ENCODE measurements around the gene BATF3. TPM values are rescaled to one million over a fixed set of nuclear protein-coding genes. Genes with fewer than 3 reads are reported as not detected.

BATF3 gene
- polyA plus RNA-seq, 2 of the 4 experiments (the other 2 are of a cell fraction), result 6.4 to 8.9 TPM

DNA sequence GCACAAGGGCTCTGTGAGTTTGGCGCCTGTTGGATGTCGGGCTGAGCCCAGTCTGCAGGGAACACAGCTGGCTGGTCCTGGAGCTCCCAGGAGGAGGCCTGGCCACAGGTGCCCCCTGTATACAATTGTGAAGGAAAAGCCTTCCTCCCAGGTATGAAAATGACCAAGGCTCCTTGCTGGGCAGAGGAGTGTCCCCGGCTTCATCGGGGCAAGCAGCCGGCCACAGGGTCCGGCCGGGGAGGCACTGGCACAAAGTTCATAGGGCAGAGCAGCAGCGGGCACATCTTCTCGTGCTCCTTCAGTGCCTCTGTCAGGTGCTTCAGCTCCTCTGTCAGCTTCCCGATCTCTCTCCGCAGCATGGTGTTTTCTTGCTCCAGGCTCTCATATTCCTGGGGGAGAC is 13.0 kb downstream of the BATF3 start (continued):
- TF ChIP-seq RFX5 (IDR thresholded peaks at IDR 0.05) (no peak), GATA3 (IDR thresholded peaks at IDR 0.05; ENCODE audit: borderline replicate concordance) (no peak)

DNA sequence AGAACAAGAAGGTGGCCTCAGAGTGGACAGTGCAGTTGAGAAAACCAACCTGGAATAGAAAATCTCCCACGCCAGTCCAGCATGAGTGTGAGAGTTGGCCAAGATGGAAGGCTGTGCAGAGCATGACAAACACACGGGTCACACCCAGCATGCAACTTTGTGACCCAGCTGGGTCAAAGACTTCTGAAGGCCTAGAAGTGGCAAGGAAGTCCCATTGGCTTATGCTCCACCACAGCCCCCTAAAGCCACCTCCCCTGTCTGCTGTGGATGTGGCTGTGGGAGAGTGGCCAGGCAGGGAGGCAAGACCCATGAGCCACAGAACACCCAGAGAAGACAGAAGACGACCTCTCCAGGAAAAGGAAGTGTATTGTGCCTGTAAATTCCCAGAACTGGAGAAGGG is 13.6 kb downstream of the BATF3 start:
- ChIA-PET CTCF (interaction anchor here (0.8 to 2.0 kb wide), 3 partner anchors 10 to 64 kb away, joined by 4 to 13 read pairs (median 9); no protein-coding TSS in a partner anchor), POLR2A (no interaction called here)
- ATAC-seq, result no peak
- no peak overlapping the region for H3K4me3 ChIP-seq
- FAIRE-seq, result no peak
- WGBS (ENCODE audit: missing lambda C conversion rate), result 74% methylated on average over 3 of the region's 3 CpGs
- H3K9me3 ChIP-seq, result no peaks in the 10 kb centered on the region
- H3K4me2 ChIP-seq, result no peak overlapping the region
- DNase-seq (ENCODE audit: low read depth in 1 of 2, low spot score in 1 of 2), result no peak
- H3K27ac ChIP-seq, result no peak overlapping the region
- no peak for TF ChIP-seq RNF2 (IDR thresholded peaks at IDR 0.05; ENCODE audit: borderline replicate concordance, low read depth)
- TF ChIP-seq, protein P1, sequence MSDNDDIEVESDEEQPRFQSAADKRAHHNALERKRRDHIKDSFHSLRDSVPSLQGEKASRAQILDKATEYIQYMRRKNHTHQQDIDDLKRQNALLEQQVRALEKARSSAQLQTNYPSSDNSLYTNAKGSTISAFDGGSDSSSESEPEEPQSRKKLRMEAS (IDR thresholded peaks at IDR 0.05), result no peak
- no peak for TF ChIP-seq MAZ (IDR thresholded peaks at IDR 0.05; ENCODE audit: borderline replicate concordance, low read depth, low read length)
- no peak for TF ChIP-seq EHF (CRISPR knock-in tag; IDR thresholded peaks at IDR 0.05)
- TF ChIP-seq BHLHE40 (IDR thresholded peaks at IDR 0.05; ENCODE audit: low read depth, low read length), result no peak
- TF ChIP-seq NPAS2 (CRISPR knock-in tag; IDR thresholded peaks at IDR 0.05; ENCODE audit: borderline replicate concordance), result no peak
- TF ChIP-seq JUN (IDR thresholded peaks at IDR 0.05), result no peak
- no peak for TF ChIP-seq CHD4 (IDR thresholded peaks at IDR 0.05; ENCODE audit: borderline replicate concordance)
- TF ChIP-seq TFCP2L1 (CRISPR knock-in tag; IDR thresholded peaks at IDR 0.05), result no peak
- no peak for TF ChIP-seq HOXA7 (CRISPR knock-in tag; IDR thresholded peaks at IDR 0.05)
- 0 out of 3 replicates have a peak, but pooled peaks cover 2% of the 10 kb centered on the region for H3K4me1 ChIP-seq

DNA sequence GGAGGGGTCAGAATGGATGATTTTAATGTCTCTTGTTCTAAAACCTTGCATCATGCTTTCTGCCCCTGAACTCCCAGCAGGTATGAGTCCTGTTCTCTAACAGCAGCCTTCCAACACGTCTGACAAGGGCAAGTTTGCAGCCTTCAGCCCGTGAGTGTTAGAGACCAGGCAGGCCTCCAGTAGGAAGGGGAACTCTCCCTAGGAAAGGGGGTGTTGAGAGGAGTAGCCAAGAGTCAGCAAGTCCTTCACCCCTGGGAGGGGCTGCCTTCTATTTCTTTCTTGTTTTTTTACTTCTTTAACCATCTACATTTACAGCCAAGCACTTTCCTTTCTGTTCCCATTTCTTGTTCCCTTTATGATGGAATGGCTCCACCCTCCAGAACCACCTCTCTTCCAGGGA is 14.2 kb downstream of the BATF3 start:
- H3K9me3 ChIP-seq, result no peaks in the 10 kb centered on the region
- 0 out of 3 replicates have a peak, but pooled peaks cover 6% of the 10 kb centered on the region for H3K4me1 ChIP-seq
- DNase-seq (ENCODE audit: low read depth in 1 of 2, low spot score in 1 of 2) (no peak), FAIRE-seq (no peak), ATAC-seq (no peak)
- H3K4me3 ChIP-seq, result no peak overlapping the region
- no peak overlapping the region for H3K27ac ChIP-seq
- TF ChIP-seq CEBPB (IDR thresholded peaks at IDR 0.05), result no peak
- no peak overlapping the region for H3K4me2 ChIP-seq
- CTCF ChIA-PET, result interaction anchor here (2.0 kb wide), 1 partner anchor 20 kb away, joined by 13 read pairs; no protein-coding TSS in a partner anchor
- 30% methylated on average over 2 of the region's 2 CpGs for whole genome bisulfite sequencing (ENCODE audit: missing lambda C conversion rate)
- POLR2A ChIA-PET, result no interaction called here

DNA sequence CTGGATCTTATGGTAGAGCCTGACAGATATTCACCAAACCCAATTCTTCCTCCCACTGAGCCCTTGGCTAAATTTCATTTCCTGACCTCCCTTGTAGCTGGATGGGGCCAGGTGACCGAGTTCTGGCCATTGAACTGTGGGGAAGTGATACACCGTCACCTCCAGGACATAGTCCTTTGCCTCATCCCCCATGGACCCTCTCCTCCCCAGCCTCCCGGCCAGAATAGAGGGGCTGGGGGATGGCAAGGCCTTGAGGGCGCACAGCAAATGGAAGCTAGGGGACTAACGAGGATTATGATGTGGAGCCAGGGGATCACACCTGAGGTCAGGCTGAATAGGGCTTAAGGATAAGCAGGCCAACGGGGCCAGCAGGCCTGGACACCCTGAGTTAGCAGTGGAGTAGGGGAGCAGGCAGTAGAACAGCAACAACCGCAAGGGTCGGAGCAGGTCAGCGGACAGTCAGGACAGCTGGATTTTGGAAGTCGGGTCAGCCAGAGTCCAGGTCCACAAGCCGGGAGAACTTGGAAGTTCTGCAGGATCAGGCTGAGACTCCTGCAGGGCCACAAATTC is 15.0 kb downstream of the BATF3 start:
- Histone ChIP-seq H3K4me1 (0 out of 3 replicates have a peak, but pooled peaks cover 6% of the 10 kb centered on the region), H3K9me3 (no peaks in the 10 kb centered on the region), H3K4me3 (no peak overlapping the region), H3K27ac (no peak overlapping the region), H3K4me2 (no peak overlapping the region)
- WGBS (ENCODE audit: missing lambda C conversion rate), result 87% methylated on average over 11 of the region's 11 CpGs
- ChIA-PET POLR2A (no interaction called here), CTCF (interaction anchor here (0.6 to 1.6 kb wide), 5 partner anchors 10 to 323 kb away, joined by 3 to 9 read pairs (median 5); partner anchors contain the start of gene BATF3)
- no peak for ATAC-seq
- DNase-seq (ENCODE audit: low read depth in 1 of 2, low spot score in 1 of 2), result no peak
- TF ChIP-seq ESRRA (IDR thresholded peaks at IDR 0.05; ENCODE audit: borderline replicate concordance, low read length), result no peak
- TF ChIP-seq, protein P2, sequence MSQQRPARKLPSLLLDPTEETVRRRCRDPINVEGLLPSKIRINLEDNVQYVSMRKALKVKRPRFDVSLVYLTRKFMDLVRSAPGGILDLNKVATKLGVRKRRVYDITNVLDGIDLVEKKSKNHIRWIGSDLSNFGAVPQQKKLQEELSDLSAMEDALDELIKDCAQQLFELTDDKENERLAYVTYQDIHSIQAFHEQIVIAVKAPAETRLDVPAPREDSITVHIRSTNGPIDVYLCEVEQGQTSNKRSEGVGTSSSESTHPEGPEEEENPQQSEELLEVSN (IDR thresholded peaks at IDR 0.05; ENCODE audit: borderline replicate concordance, low read depth), result no peak
- FAIRE-seq, result no peak

DNA sequence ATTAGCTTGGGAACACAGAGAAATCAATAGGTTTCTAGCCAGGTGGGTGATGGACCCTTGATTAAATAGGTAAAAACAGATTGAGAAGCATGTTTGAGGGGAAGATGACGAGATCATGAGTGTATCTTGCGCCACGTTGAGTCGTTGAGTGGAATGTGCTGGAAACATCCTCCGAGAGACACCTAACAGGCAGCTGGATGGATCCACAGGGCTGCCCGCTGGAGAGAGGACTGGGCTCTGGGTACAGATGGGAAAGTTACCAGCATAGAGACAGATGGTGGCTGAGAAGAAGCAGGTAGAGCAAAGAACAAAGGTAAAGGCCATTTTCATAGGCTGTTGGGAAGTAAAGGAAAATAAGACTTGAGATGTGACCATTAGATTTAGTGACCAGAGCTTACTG is 15.6 kb downstream of the BATF3 start:
- ChIA-PET CTCF (interaction anchor here (0.6 to 1.6 kb wide), 5 partner anchors 10 to 323 kb away, joined by 3 to 9 read pairs (median 5); partner anchors contain the start of gene BATF3), POLR2A (no interaction called here)
- no peak for FAIRE-seq
- no peaks in the 10 kb centered on the region for H3K9me3 ChIP-seq
- no peak for ATAC-seq
- H3K27ac ChIP-seq, result no peak overlapping the region
- 0 out of 3 replicates have a peak, but pooled peaks cover 6% of the 10 kb centered on the region for H3K4me1 ChIP-seq
- WGBS (ENCODE audit: missing lambda C conversion rate), result 73% methylated on average over 6 of the region's 6 CpGs
- no peak for DNase-seq (ENCODE audit: low read depth in 1 of 2, low spot score in 1 of 2)
- H3K4me3 ChIP-seq, result no peak overlapping the region
- no peak overlapping the region for H3K4me2 ChIP-seq
- TF ChIP-seq FOSL2 (IDR thresholded peaks at IDR 0.05) (no peak), FOSL2 (CRISPR knock-in tag; IDR thresholded peaks at IDR 0.05) (no peak), ZFP36 (IDR thresholded peaks at IDR 0.05; ENCODE audit: borderline replicate concordance, partially characterized antibody) (no peak), SREBF2 (IDR thresholded peaks at IDR 0.05) (no peak), PHF8 (IDR thresholded peaks at IDR 0.05; ENCODE audit: borderline replicate concordance, low read depth) (no peak), CHD2 (IDR thresholded peaks at IDR 0.05; ENCODE audit: low read length, partially characterized antibody) (no peak), TFCP2L1 (CRISPR knock-in tag; IDR thresholded peaks at IDR 0.05) (no peak), POLR2AphosphoS2 (conservative IDR thresholded peaks at IDR 0.05; ENCODE audit: low read length) (no peak), ZC3H11A (IDR thresholded peaks at IDR 0.05) (no peak), CEBPB (IDR thresholded peaks at IDR 0.05) (no peak), MYC (IDR thresholded peaks at IDR 0.05; ENCODE audit: borderline replicate concordance, low read length) (no peak), GATA3 (IDR thresholded peaks at IDR 0.05; ENCODE audit: borderline replicate concordance) (no peak)
- TF ChIP-seq, protein P3, sequence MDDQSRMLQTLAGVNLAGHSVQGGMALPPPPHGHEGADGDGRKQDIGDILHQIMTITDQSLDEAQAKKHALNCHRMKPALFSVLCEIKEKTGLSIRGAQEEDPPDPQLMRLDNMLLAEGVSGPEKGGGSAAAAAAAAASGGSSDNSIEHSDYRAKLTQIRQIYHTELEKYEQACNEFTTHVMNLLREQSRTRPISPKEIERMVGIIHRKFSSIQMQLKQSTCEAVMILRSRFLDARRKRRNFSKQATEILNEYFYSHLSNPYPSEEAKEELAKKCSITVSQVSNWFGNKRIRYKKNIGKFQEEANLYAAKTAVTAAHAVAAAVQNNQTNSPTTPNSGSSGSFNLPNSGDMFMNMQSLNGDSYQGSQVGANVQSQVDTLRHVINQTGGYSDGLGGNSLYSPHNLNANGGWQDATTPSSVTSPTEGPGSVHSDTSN (IDR thresholded peaks at IDR 0.05), result no peak
- TF ChIP-seq, protein P4, sequence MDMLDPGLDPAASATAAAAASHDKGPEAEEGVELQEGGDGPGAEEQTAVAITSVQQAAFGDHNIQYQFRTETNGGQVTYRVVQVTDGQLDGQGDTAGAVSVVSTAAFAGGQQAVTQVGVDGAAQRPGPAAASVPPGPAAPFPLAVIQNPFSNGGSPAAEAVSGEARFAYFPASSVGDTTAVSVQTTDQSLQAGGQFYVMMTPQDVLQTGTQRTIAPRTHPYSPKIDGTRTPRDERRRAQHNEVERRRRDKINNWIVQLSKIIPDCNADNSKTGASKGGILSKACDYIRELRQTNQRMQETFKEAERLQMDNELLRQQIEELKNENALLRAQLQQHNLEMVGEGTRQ (IDR thresholded peaks at IDR 0.05), result no peak
